Uterus (tissue), 4 donors: ENCODE measurements around the gene CHST8. TPM values are rescaled to one million over a fixed set of nuclear protein-coding genes. Genes with fewer than 3 reads are reported as not detected.

Source experiments
- DNase-seq, 2 donors: peaks; one replicate each; pipeline ENCODE4 v3.0.0-alpha.2; 2019 to 2020
- H3K27ac ChIP-seq, 2 donors: fragments of 200-600 bp; sonication (generic); 1 replicate in 1 of 2; 2 replicates in 1 of 2; pipeline ENCODE4 v1.5.1; 2016 to 2018
- H3K27me3 ChIP-seq, 2 donors: fragments of 200-600 bp; sonication (generic); one replicate each; pipeline ENCODE4 v1.5.1; 2018 to 2019; ENCODE audit warnings: control low read depth in 1 of 2
- H3K36me3 ChIP-seq, 2 donors: fragments of 200-600 bp; sonication (generic); one replicate each; pipeline ENCODE4 v1.5.1; 2019; ENCODE audit warnings: control low read depth in 1 of 2
- H3K4me1 ChIP-seq, 2 donors: fragments of 200-600 bp; sonication (generic); one replicate each; pipeline ENCODE4 v1.5.1; 2018 to 2019; ENCODE audit warnings: control low read depth in 1 of 2
- H3K4me3 ChIP-seq, 2 donors: fragments of 200-600 bp; sonication (generic); 1 replicate in 1 of 2; 2 replicates in 1 of 2; pipeline ENCODE4 v1.5.1; 2018 to 2019; ENCODE audit warnings: mild to moderate bottlenecking in 1 of 2
- H3K9me3 ChIP-seq, 2 donors: fragments of 200-600 bp; sonication (generic); one replicate each; pipeline ENCODE4 v1.5.1; 2019; ENCODE audit warnings: control low read depth in 1 of 2
- CTCF ChIP-seq, 4 experiments: fragments of 200-600 bp in 2 of 4; fragments of 450-650 bp in 2 of 4; sonication (generic) in 2 of 4; IDR thresholded peaks; one replicate each; pipeline ENCODE4 v1.5.1; 2016 to 2019; ENCODE audit warnings: antibody characterized with exemption in 4 of 4, mild to moderate bottlenecking in 2 of 4, moderate library complexity in 1 of 4
- POLR2A ChIP-seq, 2 donors: fragments of 450-650 bp; IDR thresholded peaks; one replicate each; pipeline ENCODE4 v1.6.1; 2016; ENCODE audit warnings: antibody characterized with exemption in 2 of 2, mild to moderate bottlenecking in 1 of 2, moderate library complexity in 1 of 2
- intact Hi-C: fragments of 100-400 bp; cut with DNase I; formaldehyde crosslinking; loops from one replicate; pipeline ENCODE4 v1.15.1; 2023; ENCODE audit warnings: low total_unique reads
- total RNA-seq, 4 donors: library from RNA; depleted of rRNA in 3 of 4; stranded (reverse); fragments of >200 nt in 3 of 4; gene quantifications; one replicate each; pipeline versions ENCODE4 v1.1.0 to v1.2.4, GENCODE V29; 2014 to 2023
- donor health status: DM: yes; HTN: yes; CAD: no.

CHST8 gene
- total RNA-seq, 4 donors from 2014 or later, result 0.26 to 0.95 (median 0.69) TPM; not detected in 1

GRCh38 chr19:33689138-33689746 lies 67.5 kb downstream of the CHST8 start:
- Histone ChIP-seq H3K36me3 (no peaks in the 10 kb centered on the region), H3K4me1 (no peaks in the 10 kb centered on the region), H3K27ac (no peak overlapping the region), H3K4me3 (no peak overlapping the region), H3K27me3 (peaks cover 0 to 5% of the 10 kb centered on the region in 2 donors), H3K9me3 (no peaks in the 10 kb centered on the region)
- TF ChIP-seq CTCF (IDR thresholded peaks at IDR 0.05) (no peak), POLR2A (IDR thresholded peaks at IDR 0.05) (no peak)
- peak in 1 of 2 donors; percentile 9 for DNase-seq
- intact Hi-C loops, result no loop called here

GRCh38 chr19:33689868-33690267 lies 68.1 kb downstream of the CHST8 start:
- Histone ChIP-seq H3K36me3 (no peaks in the 10 kb centered on the region), H3K4me3 (no peak overlapping the region), H3K9me3 (no peaks in the 10 kb centered on the region), H3K27me3 (peaks cover 0 to 4% of the 10 kb centered on the region in 2 donors), H3K4me1 (no peaks in the 10 kb centered on the region), H3K27ac (no peak overlapping the region)
- DNase-seq, result peak in 1 of 2 donors; percentile 10
- intact Hi-C loops, result no loop called here
- TF ChIP-seq CTCF (IDR thresholded peaks at IDR 0.05), result no peak
- no peak for TF ChIP-seq POLR2A (IDR thresholded peaks at IDR 0.05)

- H3K4me1 ChIP-seq, result no peaks in the 10 kb centered on the region
- H3K27ac ChIP-seq, result no peak overlapping the region
- H3K36me3 ChIP-seq, result no peaks in the 10 kb centered on the region
- intact Hi-C loops, result no loop called here
- no peak for DNase-seq
- no peak overlapping the region for H3K4me3 ChIP-seq
- TF ChIP-seq CTCF (IDR thresholded peaks at IDR 0.05), result no peak
- no peak for TF ChIP-seq POLR2A (IDR thresholded peaks at IDR 0.05)
- no peaks in the 10 kb centered on the region for H3K27me3 ChIP-seq
- no peaks in the 10 kb centered on the region for H3K9me3 ChIP-seq
Observed at GRCh38 chr19:33690378-33691029, 68.8 kb downstream of the CHST8 start.

GRCh38 chr19:33691030-33691427 lies 69.3 kb downstream of the CHST8 start:
- H3K36me3 ChIP-seq, result no peaks in the 10 kb centered on the region
- no peaks in the 10 kb centered on the region for H3K9me3 ChIP-seq
- intact Hi-C loops, result no loop called here
- no peak overlapping the region for H3K27ac ChIP-seq
- no peaks in the 10 kb centered on the region for H3K4me1 ChIP-seq
- no peak for DNase-seq
- H3K27me3 ChIP-seq, result no peaks in the 10 kb centered on the region
- TF ChIP-seq CTCF (IDR thresholded peaks at IDR 0.05) (no peak), POLR2A (IDR thresholded peaks at IDR 0.05) (no peak)
- no peak overlapping the region for H3K4me3 ChIP-seq

GRCh38 chr19:33691736-33692135 lies 70.0 kb downstream of the CHST8 start:
- Histone ChIP-seq H3K27ac (no peak overlapping the region), H3K27me3 (no peaks in the 10 kb centered on the region), H3K4me1 (no peaks in the 10 kb centered on the region), H3K9me3 (no peaks in the 10 kb centered on the region), H3K4me3 (no peak overlapping the region), H3K36me3 (no peaks in the 10 kb centered on the region)
- no peak for DNase-seq
- TF ChIP-seq POLR2A (IDR thresholded peaks at IDR 0.05), result no peak
- no peak for TF ChIP-seq CTCF (IDR thresholded peaks at IDR 0.05)
- intact Hi-C loops, result no loop called here
